Loucy (cell line): Measurements from ENCODE around the gene ZSWIM7.

Source experiments
- EZH2phosphoT487 ChIP-seq: fragments of 200-600 bp; IDR thresholded peaks from 2 replicates; pipeline ENCODE4 v1.6.1; 2018; ENCODE audit warnings: antibody characterized with exemption, mild to moderate bottlenecking, moderate library complexity, borderline replicate concordance
- TF ChIP-seq, protein P1 (sequence below): fragments of 200-600 bp; sonication (generic); conservative IDR thresholded peaks from 2 replicates; pipeline ENCODE4 v1.5.1; 2014; ENCODE audit warnings: mild to moderate bottlenecking, antibody characterized with exemption, low read length

DNA sequence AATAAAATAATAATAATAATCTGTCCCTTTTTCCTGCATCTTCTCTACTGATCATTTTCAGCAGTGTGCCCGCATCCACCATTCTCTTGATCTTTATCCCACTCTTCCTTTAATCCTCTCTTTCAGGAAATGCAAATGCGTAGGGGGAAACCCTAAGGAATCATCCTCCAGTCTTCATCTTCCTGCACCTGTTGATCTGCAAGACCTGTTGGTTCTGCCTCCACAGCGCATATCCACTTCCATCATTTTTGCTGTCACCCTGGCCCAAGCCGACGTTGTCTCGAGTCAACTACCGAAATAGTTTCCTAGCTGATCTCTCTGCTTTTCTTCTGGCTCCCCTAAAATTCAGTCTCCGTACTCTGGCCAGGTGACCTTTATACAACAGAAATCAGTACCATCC, 30.0 kb downstream of the ZSWIM7 start:
- TF ChIP-seq, protein P1, sequence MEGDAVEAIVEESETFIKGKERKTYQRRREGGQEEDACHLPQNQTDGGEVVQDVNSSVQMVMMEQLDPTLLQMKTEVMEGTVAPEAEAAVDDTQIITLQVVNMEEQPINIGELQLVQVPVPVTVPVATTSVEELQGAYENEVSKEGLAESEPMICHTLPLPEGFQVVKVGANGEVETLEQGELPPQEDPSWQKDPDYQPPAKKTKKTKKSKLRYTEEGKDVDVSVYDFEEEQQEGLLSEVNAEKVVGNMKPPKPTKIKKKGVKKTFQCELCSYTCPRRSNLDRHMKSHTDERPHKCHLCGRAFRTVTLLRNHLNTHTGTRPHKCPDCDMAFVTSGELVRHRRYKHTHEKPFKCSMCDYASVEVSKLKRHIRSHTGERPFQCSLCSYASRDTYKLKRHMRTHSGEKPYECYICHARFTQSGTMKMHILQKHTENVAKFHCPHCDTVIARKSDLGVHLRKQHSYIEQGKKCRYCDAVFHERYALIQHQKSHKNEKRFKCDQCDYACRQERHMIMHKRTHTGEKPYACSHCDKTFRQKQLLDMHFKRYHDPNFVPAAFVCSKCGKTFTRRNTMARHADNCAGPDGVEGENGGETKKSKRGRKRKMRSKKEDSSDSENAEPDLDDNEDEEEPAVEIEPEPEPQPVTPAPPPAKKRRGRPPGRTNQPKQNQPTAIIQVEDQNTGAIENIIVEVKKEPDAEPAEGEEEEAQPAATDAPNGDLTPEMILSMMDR, result no peak
- no peak for TF ChIP-seq EZH2phosphoT487
